Gastroesophageal sphincter (tissue), 4 donors: ENCODE measurements around the gene GARS1. TPM values are rescaled to one million over a fixed set of nuclear protein-coding genes. Genes with fewer than 3 reads are reported as not detected.

ENCODE experiments used
- ATAC-seq: fragments of 150-250 bp; one replicate; pipeline ENCODE4 v1.9.1; 2016; ENCODE audit warnings: mild to moderate bottlenecking, moderate library complexity
- H3K27ac ChIP-seq, 4 donors: fragments of 200-600 bp; sonication (generic) in 3 of 4; 1 replicate in 3 of 4; 2 replicates in 1 of 4; pipeline ENCODE4 v1.5.1; 2016 to 2019
- H3K27me3 ChIP-seq: fragments of 200-600 bp; sonication (generic); one replicate; pipeline ENCODE4 v1.5.1; 2019
- H3K36me3 ChIP-seq, 2 donors: fragments of 200-600 bp; sonication (generic); one replicate each; pipeline ENCODE4 v1.5.1; 2019; ENCODE audit warnings: control low read depth in 1 of 2
- H3K4me1 ChIP-seq, 3 donors: fragments of 200-600 bp; sonication (generic); 1 replicate in 2 of 3; 2 replicates in 1 of 3; pipeline ENCODE4 v1.5.1; 2016 to 2019; ENCODE audit warnings: control low read depth in 2 of 3
- H3K4me3 ChIP-seq, 2 donors: fragments of 200-600 bp; sonication (generic); one replicate each; pipeline ENCODE4 v1.5.1; 2019; ENCODE audit warnings: mild to moderate bottlenecking in 1 of 2, moderate library complexity in 1 of 2
- H3K9me3 ChIP-seq, 3 donors: fragments of 200-600 bp; sonication (generic); one replicate each; pipeline ENCODE4 v1.5.1; 2017 to 2019; ENCODE audit warnings: control low read depth in 2 of 3
- EP300 ChIP-seq: sonication (generic); formaldehyde crosslinking; IDR thresholded peaks from one replicate; pipeline ENCODE4 v1.6.1; 2017; ENCODE audit warnings: antibody characterized with exemption, mild to moderate bottlenecking
- POLR2A ChIP-seq, 2 donors: fragments of 450-650 bp; IDR thresholded peaks; one replicate each; pipeline ENCODE4 v1.6.1; 2017; ENCODE audit warnings: antibody characterized with exemption in 2 of 2, mild to moderate bottlenecking in 2 of 2, moderate library complexity in 1 of 2
- POLR2AphosphoS5 ChIP-seq: sonication (generic); formaldehyde crosslinking; IDR thresholded peaks from one replicate; pipeline ENCODE4 v1.6.1; 2017; ENCODE audit warnings: antibody characterized with exemption
- WGBS, 2 donors: methylation state at CpG; one replicate each; pipeline ENCODE4 v1.1.5; 2018; ENCODE audit warnings: low coverage in 1 of 2; 5-methylcytosine and 5-hydroxymethylcytosine counted together
- total RNA-seq, 4 donors: library from RNA; depleted of rRNA; stranded (reverse); fragments of >200 nt; gene quantifications; one replicate each; pipeline ENCODE4 v1.1.0, GENCODE V29; 2016
- TF ChIP-seq, protein P1 (sequence below), 4 experiments: fragments of 200-600 bp in 2 of 4; fragments of 450-650 bp in 2 of 4; sonication (generic) in 1 of 4; IDR thresholded peaks; one replicate each; pipeline ENCODE4 v1.5.1; 2017 to 2019; ENCODE audit warnings: antibody characterized with exemption in 4 of 4, mild to moderate bottlenecking in 2 of 4, moderate library complexity in 2 of 4

The GARS1 gene
- total RNA-seq, 4 donors from 2014 or later = 44.7 to 81.9 (median 49.7) TPM

DNA sequence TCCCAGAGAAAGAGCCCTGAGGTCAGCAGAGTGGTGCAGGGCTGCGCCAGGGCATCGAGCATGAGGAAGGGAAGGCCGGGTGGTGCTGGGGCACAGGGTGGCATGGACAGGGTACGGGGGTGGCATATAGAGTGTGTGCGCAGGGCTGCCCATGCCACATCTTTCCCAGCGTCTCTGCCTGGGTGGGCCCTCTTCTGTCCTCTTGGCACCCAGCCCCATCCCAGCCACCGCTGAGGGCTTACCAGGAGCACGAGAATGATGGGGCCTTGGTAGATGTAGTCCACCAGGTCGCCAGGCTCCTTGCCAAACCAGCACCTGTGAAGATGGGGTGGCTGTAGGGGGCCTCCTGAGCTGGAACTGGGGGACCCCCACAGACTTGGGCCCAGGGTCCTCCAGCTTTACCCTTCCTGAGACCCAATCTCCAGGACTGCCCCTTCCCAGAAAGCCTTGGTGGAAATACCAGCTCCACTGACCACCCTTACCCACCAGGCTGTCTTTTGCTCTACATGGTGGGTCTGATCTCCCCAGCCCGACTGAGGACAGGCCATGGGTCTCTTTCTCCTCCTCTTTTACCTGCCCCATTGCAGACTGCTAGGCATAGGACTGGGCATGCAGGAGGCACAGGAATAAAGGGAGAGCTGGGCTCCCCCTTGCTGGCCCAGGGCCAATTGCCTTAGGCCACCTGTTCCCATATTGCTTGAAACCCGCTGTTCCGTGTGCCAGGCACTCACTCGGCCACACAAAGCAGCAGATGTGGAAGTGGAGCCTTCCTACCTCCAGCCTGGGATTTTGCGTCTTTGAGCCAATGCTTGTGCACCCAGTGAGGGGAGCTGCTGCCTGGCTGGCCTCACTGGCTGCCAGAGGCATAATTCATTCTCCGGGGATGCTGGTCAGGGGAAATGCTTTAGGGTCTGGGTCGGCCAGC, 65.9 kb downstream of the GARS1 start:
- H3K27ac ChIP-seq = no peak overlapping the region
- TF ChIP-seq EP300 (no peak), POLR2AphosphoS5 (no peak), POLR2A (IDR thresholded peaks at IDR 0.05) (no peak)
- TF ChIP-seq, protein P1, sequence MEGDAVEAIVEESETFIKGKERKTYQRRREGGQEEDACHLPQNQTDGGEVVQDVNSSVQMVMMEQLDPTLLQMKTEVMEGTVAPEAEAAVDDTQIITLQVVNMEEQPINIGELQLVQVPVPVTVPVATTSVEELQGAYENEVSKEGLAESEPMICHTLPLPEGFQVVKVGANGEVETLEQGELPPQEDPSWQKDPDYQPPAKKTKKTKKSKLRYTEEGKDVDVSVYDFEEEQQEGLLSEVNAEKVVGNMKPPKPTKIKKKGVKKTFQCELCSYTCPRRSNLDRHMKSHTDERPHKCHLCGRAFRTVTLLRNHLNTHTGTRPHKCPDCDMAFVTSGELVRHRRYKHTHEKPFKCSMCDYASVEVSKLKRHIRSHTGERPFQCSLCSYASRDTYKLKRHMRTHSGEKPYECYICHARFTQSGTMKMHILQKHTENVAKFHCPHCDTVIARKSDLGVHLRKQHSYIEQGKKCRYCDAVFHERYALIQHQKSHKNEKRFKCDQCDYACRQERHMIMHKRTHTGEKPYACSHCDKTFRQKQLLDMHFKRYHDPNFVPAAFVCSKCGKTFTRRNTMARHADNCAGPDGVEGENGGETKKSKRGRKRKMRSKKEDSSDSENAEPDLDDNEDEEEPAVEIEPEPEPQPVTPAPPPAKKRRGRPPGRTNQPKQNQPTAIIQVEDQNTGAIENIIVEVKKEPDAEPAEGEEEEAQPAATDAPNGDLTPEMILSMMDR (IDR thresholded peaks at IDR 0.05) = no peak
- H3K36me3 ChIP-seq = no peaks in the 10 kb centered on the region
- no peak overlapping the region for H3K4me3 ChIP-seq
- H3K4me1 ChIP-seq = no peaks in the 10 kb centered on the region
- no peak for ATAC-seq
- no peaks in the 10 kb centered on the region for H3K9me3 ChIP-seq
- peaks cover 9% of the 10 kb centered on the region for H3K27me3 ChIP-seq
- 40% methylated on average over 1 of the region's 16 CpGs; no CpG with 5 or more reads in 1 of the 2 donors for WGBS, 2 donors

DNA sequence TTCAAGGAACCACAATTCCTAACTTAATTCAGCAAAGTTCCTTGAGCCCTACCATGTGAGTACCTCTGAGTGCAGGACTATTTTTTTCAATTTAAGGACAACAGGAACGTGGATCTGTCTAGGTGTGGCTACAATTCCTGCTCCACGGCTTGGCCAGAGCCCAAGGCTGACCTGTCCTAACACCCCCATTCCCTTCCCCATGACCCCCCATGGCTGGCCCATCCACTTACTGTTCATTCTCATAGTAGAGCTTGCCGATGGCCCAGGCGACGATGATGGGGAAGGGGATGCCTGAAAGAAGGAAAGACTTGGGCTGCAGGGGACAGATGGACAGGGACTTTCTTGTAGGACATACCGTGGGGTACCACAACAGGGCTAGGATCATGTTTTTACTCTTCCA, 67.2 kb downstream of the GARS1 start:
- no peak for ATAC-seq
- 80 to 83% methylated on average over 1 to 2 of the region's 6 CpGs for WGBS, 2 donors
- Histone ChIP-seq H3K4me3 (no peak overlapping the region), H3K4me1 (no peaks in the 10 kb centered on the region), H3K27me3 (peaks cover 9% of the 10 kb centered on the region), H3K27ac (no peak overlapping the region), H3K36me3 (no peaks in the 10 kb centered on the region), H3K9me3 (no peaks in the 10 kb centered on the region)
- TF ChIP-seq POLR2A (IDR thresholded peaks at IDR 0.05) = no peak
- TF ChIP-seq, protein P1 (IDR thresholded peaks at IDR 0.05) = no peak
- TF ChIP-seq POLR2AphosphoS5 = no peak
- no peak for TF ChIP-seq EP300

DNA sequence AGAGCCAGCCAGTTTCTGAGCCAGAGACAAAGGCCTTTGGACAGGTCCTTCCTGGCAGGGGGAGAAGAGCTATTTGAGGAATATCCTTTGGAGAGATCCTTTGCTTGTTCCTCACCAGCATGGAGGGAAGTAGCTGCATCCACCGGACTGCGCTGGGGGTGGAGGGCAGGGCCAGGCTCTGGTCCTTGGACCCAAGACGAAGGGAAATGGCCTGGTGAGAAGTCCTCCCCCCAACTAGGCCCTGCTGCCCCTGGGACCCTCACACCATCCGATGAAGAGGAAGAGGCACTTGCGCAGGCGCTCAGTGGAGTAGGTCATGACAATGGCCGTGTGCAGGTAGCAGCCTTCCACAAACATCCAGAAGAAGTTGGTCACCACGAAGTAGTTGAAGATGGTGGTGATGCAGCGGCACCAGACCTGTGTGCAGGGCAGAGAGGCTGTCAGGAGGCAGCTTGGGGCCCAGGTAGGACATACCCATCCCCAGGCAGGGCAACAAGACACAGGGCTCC, 67.8 kb downstream of the GARS1 start:
- Histone ChIP-seq H3K9me3 (no peaks in the 10 kb centered on the region), H3K36me3 (no peaks in the 10 kb centered on the region), H3K4me1 (no peaks in the 10 kb centered on the region), H3K4me3 (no peak overlapping the region), H3K27ac (no peak overlapping the region), H3K27me3 (peaks cover 9% of the 10 kb centered on the region)
- TF ChIP-seq, protein P1 (IDR thresholded peaks at IDR 0.05) = no peak
- TF ChIP-seq POLR2A (IDR thresholded peaks at IDR 0.05) = no peak
- no peak for ATAC-seq
- 72 to 100% methylated on average over 2 to 5 of the region's 9 CpGs for WGBS, 2 donors

DNA sequence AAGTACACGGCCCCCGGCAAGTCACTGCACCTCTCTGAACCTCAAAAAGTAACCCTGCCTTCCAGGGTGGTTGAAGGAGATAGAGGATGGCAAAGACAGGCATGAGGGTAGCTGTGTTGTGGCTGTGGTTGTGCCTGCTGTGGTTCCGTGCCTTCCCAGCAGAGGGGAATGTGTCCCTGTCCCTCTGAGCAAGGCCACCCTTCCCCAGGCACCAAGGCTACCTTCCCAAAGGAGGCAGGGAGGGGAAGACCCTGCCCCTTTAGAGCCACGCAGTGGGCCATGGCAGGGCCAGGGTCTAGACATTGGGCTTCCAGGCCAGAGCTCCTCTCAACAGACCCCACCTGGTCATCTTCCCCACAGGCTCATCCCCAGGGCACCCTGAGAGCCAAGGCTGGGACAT, 68.7 kb downstream of the GARS1 start:
- TF ChIP-seq, protein P1 (IDR thresholded peaks at IDR 0.05) = no peak
- no peak for TF ChIP-seq POLR2A (IDR thresholded peaks at IDR 0.05)
- TF ChIP-seq POLR2AphosphoS5 = no peak
- no peak for TF ChIP-seq EP300
- no peaks in the 10 kb centered on the region for H3K36me3 ChIP-seq
- H3K27ac ChIP-seq = no peak overlapping the region
- no peaks in the 10 kb centered on the region for H3K9me3 ChIP-seq
- no peaks in the 10 kb centered on the region for H3K4me1 ChIP-seq
- 88% methylated on average over 2 of the region's 4 CpGs; no CpG with 5 or more reads in 1 of the 2 donors for WGBS, 2 donors
- no peak for ATAC-seq
- H3K4me3 ChIP-seq = no peak overlapping the region
- peaks cover 9% of the 10 kb centered on the region for H3K27me3 ChIP-seq
